Measurements from ENCODE around the gene B3GNT9.

The B3GNT9 gene

GRCh38 chr16:67109407-67110135, 41.2 kb downstream of the B3GNT9 start, which contains the start of gene PHAF1:
PHAF1 (plus strand) TSS chr16:67109941; CDS start chr16:67110176, 235 bp downstream.
- DNase-seq = peak; percentile 93 to 95

GRCh38 chr16:67108931-67109406, 41.8 kb downstream of the B3GNT9 start:
- no peak for DNase-seq

- no peak for DNase-seq
These were observed 42.3 kb downstream of the B3GNT9 start for GRCh38 chr16:67108489-67108888.

- no peak for DNase-seq
These were observed 44.9 kb downstream of the B3GNT9 start for GRCh38 chr16:67105881-67106280.

GRCh38 chr16:67105246-67105645, 45.6 kb downstream of the B3GNT9 start:
- no peak for DNase-seq

- no peak for DNase-seq
These were observed 46.0 kb downstream of the B3GNT9 start for GRCh38 chr16:67104845-67105244.

- DNase-seq = no peak
These were observed 46.7 kb downstream of the B3GNT9 start for GRCh38 chr16:67104061-67104460.

GRCh38 chr16:67101311-67102082, 49.3 kb downstream of the B3GNT9 start:
- DNase-seq = no peak

- DNase-seq = peak in 1 of 2 donors; percentile 54
These were observed 50.1 kb downstream of the B3GNT9 start for GRCh38 chr16:67100569-67101310.

- no peak for DNase-seq
These were observed 52.2 kb downstream of the B3GNT9 start for GRCh38 chr16:67098599-67098998.
